ENCODE data around the gene KCNC3. TPM values are rescaled to one million over a fixed set of nuclear protein-coding genes. Genes with fewer than 3 reads are reported as not detected.

The KCNC3 gene
- polyA plus RNA-seq, 1 donor from 2014 or later = 0.97 TPM

DNA sequence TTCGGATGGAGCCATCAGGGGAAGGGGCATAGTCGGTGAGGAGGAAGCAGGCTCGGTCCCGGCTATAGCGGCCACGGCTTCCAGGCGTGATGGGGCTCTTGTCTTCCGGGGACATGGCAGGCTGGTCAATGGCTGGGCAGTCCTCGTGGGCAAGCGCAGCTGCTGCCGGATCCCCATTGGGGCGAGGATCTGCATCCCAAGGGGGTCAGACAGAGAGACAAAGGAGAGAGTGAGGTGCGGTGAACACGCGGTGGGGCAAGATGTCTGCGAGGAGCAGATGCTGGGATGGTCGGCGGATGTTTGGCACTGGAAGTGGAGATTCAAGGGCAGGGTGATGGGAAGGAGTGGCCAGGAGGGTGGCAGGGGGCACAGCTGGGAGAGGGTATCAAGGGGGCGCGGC lies 8.6 kb downstream of the KCNC3 start:
- H3K27ac ChIP-seq (ENCODE audit: low read length) = no peak overlapping the region
- no peaks in the 10 kb centered on the region for H3K79me2 ChIP-seq (replicated peaks; ENCODE audit: insufficient read depth, low read length)
- H3K36me3 ChIP-seq (ENCODE audit: insufficient read depth, low read length) = no peaks in the 10 kb centered on the region
- H3K9ac ChIP-seq (ENCODE audit: low read length) = no peak overlapping the region
- TF ChIP-seq TAF1 (IDR thresholded peaks at IDR 0.05; ENCODE audit: low read depth) (no peak), POLR2AphosphoS5 (IDR thresholded peaks at IDR 0.05) (no peak), EP300 (conservative IDR thresholded peaks at IDR 0.05; ENCODE audit: poor library complexity, severe bottlenecking) (no peak), SMC3 (conservative IDR thresholded peaks at IDR 0.05; ENCODE audit: poor library complexity) (no peak), MXI1 (conservative IDR thresholded peaks at IDR 0.05; ENCODE audit: poor library complexity, severe bottlenecking) (no peak), RAD21 (conservative IDR thresholded peaks at IDR 0.05) (no peak), EZH2 (IDR thresholded peaks at IDR 0.05; ENCODE audit: borderline replicate concordance, insufficient read depth, low read length, poor library complexity, severe bottlenecking) (no peak)
- TF ChIP-seq, protein P1, sequence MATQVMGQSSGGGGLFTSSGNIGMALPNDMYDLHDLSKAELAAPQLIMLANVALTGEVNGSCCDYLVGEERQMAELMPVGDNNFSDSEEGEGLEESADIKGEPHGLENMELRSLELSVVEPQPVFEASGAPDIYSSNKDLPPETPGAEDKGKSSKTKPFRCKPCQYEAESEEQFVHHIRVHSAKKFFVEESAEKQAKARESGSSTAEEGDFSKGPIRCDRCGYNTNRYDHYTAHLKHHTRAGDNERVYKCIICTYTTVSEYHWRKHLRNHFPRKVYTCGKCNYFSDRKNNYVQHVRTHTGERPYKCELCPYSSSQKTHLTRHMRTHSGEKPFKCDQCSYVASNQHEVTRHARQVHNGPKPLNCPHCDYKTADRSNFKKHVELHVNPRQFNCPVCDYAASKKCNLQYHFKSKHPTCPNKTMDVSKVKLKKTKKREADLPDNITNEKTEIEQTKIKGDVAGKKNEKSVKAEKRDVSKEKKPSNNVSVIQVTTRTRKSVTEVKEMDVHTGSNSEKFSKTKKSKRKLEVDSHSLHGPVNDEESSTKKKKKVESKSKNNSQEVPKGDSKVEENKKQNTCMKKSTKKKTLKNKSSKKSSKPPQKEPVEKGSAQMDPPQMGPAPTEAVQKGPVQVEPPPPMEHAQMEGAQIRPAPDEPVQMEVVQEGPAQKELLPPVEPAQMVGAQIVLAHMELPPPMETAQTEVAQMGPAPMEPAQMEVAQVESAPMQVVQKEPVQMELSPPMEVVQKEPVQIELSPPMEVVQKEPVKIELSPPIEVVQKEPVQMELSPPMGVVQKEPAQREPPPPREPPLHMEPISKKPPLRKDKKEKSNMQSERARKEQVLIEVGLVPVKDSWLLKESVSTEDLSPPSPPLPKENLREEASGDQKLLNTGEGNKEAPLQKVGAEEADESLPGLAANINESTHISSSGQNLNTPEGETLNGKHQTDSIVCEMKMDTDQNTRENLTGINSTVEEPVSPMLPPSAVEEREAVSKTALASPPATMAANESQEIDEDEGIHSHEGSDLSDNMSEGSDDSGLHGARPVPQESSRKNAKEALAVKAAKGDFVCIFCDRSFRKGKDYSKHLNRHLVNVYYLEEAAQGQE (IDR thresholded peaks at IDR 0.05; ENCODE audit: borderline replicate concordance) = no peak
- TF ChIP-seq, protein P2, sequence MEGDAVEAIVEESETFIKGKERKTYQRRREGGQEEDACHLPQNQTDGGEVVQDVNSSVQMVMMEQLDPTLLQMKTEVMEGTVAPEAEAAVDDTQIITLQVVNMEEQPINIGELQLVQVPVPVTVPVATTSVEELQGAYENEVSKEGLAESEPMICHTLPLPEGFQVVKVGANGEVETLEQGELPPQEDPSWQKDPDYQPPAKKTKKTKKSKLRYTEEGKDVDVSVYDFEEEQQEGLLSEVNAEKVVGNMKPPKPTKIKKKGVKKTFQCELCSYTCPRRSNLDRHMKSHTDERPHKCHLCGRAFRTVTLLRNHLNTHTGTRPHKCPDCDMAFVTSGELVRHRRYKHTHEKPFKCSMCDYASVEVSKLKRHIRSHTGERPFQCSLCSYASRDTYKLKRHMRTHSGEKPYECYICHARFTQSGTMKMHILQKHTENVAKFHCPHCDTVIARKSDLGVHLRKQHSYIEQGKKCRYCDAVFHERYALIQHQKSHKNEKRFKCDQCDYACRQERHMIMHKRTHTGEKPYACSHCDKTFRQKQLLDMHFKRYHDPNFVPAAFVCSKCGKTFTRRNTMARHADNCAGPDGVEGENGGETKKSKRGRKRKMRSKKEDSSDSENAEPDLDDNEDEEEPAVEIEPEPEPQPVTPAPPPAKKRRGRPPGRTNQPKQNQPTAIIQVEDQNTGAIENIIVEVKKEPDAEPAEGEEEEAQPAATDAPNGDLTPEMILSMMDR (IDR thresholded peaks at IDR 0.05; ENCODE audit: poor library complexity, severe bottlenecking) = no peak
- H4K20me1 ChIP-seq (ENCODE audit: insufficient read depth) = no peaks in the 10 kb centered on the region
- no peak overlapping the region for H2AFZ ChIP-seq (ENCODE audit: low read depth, low read length)
- no peaks in the 10 kb centered on the region for H3K9me3 ChIP-seq (ENCODE audit: low read length)
- H3K4me2 ChIP-seq (ENCODE audit: low read length) = no peak overlapping the region
- no peaks in the 10 kb centered on the region for H3K9me2 ChIP-seq (ENCODE audit: insufficient read depth, low read length)
- H3K4me3 ChIP-seq (ENCODE audit: low read length) = no peak overlapping the region
- H3K27me3 ChIP-seq (ENCODE audit: insufficient read depth, low read depth, low read length) = no peaks in the 10 kb centered on the region
- H3F3A ChIP-seq (ENCODE audit: insufficient read depth, low read length, poor library complexity, severe bottlenecking) = no peaks in the 10 kb centered on the region

DNA sequence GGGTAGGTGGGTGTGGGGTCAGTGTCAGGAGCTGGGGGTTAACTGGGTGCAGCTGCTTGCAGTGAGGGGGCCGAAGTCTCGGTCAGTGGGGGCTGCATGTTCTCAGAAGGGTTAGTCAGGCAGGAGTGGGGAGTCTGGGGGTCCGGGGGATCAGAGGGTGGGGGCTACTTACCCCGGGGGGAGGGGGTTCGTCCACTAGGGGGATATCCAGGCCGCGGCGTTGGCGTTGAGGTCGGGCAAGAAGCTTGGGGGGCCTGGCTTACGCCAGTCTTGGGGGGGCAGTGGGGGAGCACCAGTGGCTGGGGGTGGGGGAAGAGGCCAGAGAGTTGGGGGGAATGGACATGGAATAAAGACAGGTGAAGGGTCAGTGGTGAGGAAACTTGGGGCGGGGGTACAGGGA lies 9.1 kb downstream of the KCNC3 start:
- Histone ChIP-seq H2AFZ (ENCODE audit: low read depth, low read length) (no peak overlapping the region), H3K4me2 (ENCODE audit: low read length) (no peak overlapping the region), H3K9me3 (ENCODE audit: low read length) (no peaks in the 10 kb centered on the region), H3K27ac (ENCODE audit: low read length) (no peak overlapping the region), H3K4me3 (ENCODE audit: low read length) (no peak overlapping the region), H3F3A (ENCODE audit: insufficient read depth, low read length, poor library complexity, severe bottlenecking) (no peaks in the 10 kb centered on the region), H3K79me2 (replicated peaks; ENCODE audit: insufficient read depth, low read length) (no peaks in the 10 kb centered on the region), H3K9ac (ENCODE audit: low read length) (no peak overlapping the region), H3K36me3 (ENCODE audit: insufficient read depth, low read length) (no peaks in the 10 kb centered on the region), H4K20me1 (ENCODE audit: insufficient read depth) (no peaks in the 10 kb centered on the region), H3K27me3 (ENCODE audit: insufficient read depth, low read depth, low read length) (peaks cover 2% of the 10 kb centered on the region), H3K9me2 (ENCODE audit: insufficient read depth, low read length) (no peaks in the 10 kb centered on the region)
- TF ChIP-seq, protein P1 (IDR thresholded peaks at IDR 0.05; ENCODE audit: borderline replicate concordance) = no peak
- TF ChIP-seq, protein P2 (IDR thresholded peaks at IDR 0.05; ENCODE audit: poor library complexity, severe bottlenecking) = no peak
- no peak for TF ChIP-seq TAF1 (IDR thresholded peaks at IDR 0.05; ENCODE audit: low read depth)
- TF ChIP-seq EZH2 (IDR thresholded peaks at IDR 0.05; ENCODE audit: borderline replicate concordance, insufficient read depth, low read length, poor library complexity, severe bottlenecking) = no peak
